Stomach (tissue), 4 donors: ENCODE results near the gene STRA6.

Experiments used
- POLR2A ChIP-seq, 4 donors: fragments of 450-650 bp; IDR thresholded peaks; one replicate each; pipeline ENCODE4 v1.6.1; 2016; ENCODE audit warnings: antibody characterized with exemption in 4 of 4, control low read depth in 2 of 4, mild to moderate bottlenecking in 1 of 4, moderate library complexity in 1 of 4
- POLR2AphosphoS5 ChIP-seq, 3 donors: sonication (generic); formaldehyde crosslinking; IDR thresholded peaks; one replicate each; pipeline ENCODE4 v1.6.1; 2016; ENCODE audit warnings: antibody characterized with exemption in 3 of 3
- TF ChIP-seq, protein P1 (sequence below), 7 experiments: fragments of 450-650 bp in 4 of 7; fragments of 200-600 bp in 3 of 7; sonication (generic) in 3 of 7; IDR thresholded peaks; one replicate each; pipeline ENCODE4 v1.5.1; 2016 to 2019; ENCODE audit warnings: antibody characterized with exemption in 7 of 7, control low read depth in 2 of 7, mild to moderate bottlenecking in 1 of 7

DNA sequence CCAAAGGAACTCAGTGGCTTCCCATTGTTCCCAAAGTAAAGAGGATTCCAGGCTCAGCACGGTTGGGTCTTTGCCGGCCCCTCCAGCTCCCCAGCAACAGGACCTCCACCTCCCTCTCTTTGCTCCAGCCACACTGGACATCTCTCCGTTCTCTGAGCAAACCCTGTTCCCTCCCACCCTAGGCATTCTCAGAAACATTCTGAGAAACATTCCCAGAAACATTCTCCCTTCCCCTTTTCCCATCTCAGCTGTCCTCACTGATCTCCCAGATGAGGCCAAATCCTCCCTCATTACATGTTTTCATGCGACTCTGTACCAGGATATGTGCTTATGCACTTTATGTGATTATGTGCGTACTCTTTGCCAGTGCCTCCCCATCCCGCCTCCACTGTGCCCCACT is 47.7 kb upstream of the STRA6 start:
- TF ChIP-seq, protein P1, sequence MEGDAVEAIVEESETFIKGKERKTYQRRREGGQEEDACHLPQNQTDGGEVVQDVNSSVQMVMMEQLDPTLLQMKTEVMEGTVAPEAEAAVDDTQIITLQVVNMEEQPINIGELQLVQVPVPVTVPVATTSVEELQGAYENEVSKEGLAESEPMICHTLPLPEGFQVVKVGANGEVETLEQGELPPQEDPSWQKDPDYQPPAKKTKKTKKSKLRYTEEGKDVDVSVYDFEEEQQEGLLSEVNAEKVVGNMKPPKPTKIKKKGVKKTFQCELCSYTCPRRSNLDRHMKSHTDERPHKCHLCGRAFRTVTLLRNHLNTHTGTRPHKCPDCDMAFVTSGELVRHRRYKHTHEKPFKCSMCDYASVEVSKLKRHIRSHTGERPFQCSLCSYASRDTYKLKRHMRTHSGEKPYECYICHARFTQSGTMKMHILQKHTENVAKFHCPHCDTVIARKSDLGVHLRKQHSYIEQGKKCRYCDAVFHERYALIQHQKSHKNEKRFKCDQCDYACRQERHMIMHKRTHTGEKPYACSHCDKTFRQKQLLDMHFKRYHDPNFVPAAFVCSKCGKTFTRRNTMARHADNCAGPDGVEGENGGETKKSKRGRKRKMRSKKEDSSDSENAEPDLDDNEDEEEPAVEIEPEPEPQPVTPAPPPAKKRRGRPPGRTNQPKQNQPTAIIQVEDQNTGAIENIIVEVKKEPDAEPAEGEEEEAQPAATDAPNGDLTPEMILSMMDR (IDR thresholded peaks at IDR 0.05): no peak
- TF ChIP-seq POLR2A (IDR thresholded peaks at IDR 0.05): no peak
- no peak for TF ChIP-seq POLR2AphosphoS5 (IDR thresholded peaks at IDR 0.05)
